Measurements from ENCODE around the gene ALDOC. TPM values are rescaled to one million over a fixed set of nuclear protein-coding genes. Genes with fewer than 3 reads are reported as not detected.

The ALDOC gene
- total and polyA plus RNA-seq, 10 of the 15 experiments (the other 5 are each of a cell fraction or from before 2014, with no cell fraction given), result 16.0 to 268 (median 78.2) TPM

DNA sequence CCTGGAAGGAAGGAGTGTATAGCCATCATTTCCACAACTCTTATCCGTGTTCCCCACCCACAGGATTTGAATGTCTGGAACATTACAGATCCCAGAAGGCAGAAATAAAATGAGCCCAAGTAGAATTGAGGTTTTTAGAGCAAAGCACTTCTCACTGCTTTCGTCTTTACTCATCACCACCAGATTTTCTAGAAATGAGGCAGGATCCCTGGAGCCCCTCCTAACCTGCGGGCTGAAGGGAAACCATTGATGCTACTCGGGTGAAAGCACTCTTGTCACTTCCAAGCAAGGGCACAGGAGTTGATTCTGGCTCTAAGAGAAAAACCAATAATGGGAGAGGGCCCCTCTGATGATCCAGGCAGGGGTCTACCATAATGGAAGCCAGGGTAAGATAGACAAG, 2.8 kb upstream of the ALDOC start (continued):
- TF ChIP-seq, protein P1, sequence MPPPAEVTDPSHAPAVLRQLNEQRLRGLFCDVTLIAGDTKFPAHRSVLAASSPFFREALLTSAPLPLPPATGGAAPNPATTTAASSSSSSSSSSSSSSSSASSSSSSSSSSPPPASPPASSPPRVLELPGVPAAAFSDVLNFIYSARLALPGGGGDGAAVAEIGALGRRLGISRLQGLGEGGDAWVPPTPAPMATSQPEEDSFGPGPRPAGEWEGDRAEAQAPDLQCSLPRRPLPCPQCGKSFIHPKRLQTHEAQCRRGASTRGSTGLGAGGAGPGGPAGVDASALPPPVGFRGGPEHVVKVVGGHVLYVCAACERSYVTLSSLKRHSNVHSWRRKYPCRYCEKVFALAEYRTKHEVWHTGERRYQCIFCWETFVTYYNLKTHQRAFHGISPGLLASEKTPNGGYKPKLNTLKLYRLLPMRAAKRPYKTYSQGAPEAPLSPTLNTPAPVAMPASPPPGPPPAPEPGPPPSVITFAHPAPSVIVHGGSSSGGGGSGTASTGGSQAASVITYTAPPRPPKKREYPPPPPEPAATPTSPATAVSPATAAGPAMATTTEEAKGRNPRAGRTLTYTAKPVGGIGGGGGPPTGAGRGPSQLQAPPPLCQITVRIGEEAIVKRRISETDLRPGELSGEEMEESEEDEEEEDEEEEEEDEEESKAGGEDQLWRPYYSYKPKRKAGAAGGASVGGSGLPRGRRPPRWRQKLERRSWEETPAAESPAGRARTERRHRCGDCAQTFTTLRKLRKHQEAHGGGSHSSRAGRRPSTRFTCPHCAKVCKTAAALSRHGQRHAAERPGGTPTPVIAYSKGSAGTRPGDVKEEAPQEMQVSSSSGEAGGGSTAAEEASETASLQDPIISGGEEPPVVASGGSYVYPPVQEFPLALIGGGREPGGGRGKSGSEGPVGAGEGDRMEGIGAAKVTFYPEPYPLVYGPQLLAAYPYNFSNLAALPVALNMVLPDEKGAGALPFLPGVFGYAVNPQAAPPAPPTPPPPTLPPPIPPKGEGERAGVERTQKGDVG (CRISPR knock-in tag; IDR thresholded peaks at IDR 0.05), result no peak
- TF ChIP-seq CREM (IDR thresholded peaks at IDR 0.05; ENCODE audit: low read depth) (peak; percentile 36; the same call in 1 of the 2 replicates), SMC3 (IDR thresholded peaks at IDR 0.05; ENCODE audit: borderline replicate concordance, low read length) (no peak), RFX5 (IDR thresholded peaks at IDR 0.05; ENCODE audit: low read depth, low read length) (no peak), GABPA (IDR thresholded peaks at IDR 0.05; ENCODE audit: low read depth) (no peak), STAT1 (conservative IDR thresholded peaks at IDR 0.05) (no peak)
- TF ChIP-seq, protein P2, sequence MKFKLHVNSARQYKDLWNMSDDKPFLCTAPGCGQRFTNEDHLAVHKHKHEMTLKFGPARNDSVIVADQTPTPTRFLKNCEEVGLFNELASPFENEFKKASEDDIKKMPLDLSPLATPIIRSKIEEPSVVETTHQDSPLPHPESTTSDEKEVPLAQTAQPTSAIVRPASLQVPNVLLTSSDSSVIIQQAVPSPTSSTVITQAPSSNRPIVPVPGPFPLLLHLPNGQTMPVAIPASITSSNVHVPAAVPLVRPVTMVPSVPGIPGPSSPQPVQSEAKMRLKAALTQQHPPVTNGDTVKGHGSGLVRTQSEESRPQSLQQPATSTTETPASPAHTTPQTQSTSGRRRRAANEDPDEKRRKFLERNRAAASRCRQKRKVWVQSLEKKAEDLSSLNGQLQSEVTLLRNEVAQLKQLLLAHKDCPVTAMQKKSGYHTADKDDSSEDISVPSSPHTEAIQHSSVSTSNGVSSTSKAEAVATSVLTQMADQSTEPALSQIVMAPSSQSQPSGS (IDR thresholded peaks at IDR 0.05; ENCODE audit: low read length), result no peak; the same call in 1 of the 2 replicates
